LNCAP (cell line): ENCODE measurements around the gene LRRC66.

Experiments used
- TF ChIP-seq, protein P1 (sequence below): fragments of 450-650 bp; IDR thresholded peaks from 2 replicates; pipeline ENCODE4 v1.5.1; 2017; ENCODE audit warnings: mild to moderate bottlenecking

LRRC66 gene, protein sequence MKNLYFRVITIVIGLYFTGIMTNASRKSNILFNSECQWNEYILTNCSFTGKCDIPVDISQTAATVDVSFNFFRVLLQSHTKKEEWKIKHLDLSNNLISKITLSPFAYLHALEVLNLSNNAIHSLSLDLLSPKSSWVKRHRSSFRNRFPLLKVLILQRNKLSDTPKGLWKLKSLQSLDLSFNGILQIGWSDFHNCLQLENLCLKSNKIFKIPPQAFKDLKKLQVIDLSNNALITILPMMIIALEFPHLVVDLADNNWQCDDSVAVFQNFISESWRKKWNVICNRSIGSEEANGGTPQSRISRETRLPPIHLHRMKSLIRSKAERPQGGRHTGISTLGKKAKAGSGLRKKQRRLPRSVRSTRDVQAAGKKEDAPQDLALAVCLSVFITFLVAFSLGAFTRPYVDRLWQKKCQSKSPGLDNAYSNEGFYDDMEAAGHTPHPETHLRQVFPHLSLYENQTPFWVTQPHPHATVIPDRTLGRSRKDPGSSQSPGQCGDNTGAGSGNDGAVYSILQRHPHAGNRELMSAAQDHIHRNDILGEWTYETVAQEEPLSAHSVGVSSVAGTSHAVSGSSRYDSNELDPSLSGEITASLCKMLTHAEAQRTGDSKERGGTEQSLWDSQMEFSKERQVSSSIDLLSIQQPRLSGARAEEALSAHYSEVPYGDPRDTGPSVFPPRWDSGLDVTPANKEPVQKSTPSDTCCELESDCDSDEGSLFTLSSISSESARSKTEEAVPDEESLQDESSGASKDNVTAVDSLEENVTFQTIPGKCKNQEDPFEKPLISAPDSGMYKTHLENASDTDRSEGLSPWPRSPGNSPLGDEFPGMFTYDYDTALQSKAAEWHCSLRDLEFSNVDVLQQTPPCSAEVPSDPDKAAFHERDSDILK

DNA sequence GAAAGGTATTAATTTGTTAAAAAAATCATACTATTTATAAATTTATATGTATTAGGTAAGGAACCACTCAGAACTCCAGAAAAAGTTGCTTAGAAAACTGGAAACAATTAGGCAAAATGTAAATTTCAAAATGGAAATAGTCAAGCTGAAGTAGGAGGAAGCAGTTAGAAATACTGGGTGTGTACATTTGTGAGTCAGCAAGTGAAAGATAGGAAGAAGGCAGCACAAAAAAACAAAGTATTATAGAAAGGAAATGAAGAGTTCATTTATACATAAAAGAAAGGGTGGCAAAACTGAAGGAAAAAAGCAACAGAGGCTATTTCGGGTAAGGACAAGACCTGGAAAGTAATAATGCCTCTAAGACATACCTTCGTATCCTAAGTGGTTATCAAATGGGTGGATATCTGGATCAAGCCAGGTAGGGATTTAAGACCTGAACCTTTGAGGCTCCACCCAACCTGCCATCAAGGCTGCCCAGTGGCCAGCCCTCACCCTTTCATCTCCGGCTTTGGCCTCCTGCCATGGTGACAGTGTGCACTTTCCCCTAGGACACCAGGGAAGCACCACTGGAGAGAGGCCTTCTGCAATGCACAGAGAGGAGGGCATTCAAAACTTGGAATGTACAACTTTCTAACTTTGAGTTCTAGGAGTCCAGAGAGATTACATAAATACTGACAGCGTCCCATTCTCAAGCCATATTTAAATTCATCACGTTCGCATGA, at the start of gene LRRC66:
Gene LRRC66 (minus strand): TSS at position 428 of the 722 bp plus-strand sequence. CDS start 2,750 bp downstream, outside the sequence.
- TF ChIP-seq, protein P1, sequence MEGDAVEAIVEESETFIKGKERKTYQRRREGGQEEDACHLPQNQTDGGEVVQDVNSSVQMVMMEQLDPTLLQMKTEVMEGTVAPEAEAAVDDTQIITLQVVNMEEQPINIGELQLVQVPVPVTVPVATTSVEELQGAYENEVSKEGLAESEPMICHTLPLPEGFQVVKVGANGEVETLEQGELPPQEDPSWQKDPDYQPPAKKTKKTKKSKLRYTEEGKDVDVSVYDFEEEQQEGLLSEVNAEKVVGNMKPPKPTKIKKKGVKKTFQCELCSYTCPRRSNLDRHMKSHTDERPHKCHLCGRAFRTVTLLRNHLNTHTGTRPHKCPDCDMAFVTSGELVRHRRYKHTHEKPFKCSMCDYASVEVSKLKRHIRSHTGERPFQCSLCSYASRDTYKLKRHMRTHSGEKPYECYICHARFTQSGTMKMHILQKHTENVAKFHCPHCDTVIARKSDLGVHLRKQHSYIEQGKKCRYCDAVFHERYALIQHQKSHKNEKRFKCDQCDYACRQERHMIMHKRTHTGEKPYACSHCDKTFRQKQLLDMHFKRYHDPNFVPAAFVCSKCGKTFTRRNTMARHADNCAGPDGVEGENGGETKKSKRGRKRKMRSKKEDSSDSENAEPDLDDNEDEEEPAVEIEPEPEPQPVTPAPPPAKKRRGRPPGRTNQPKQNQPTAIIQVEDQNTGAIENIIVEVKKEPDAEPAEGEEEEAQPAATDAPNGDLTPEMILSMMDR, result no peak

DNA sequence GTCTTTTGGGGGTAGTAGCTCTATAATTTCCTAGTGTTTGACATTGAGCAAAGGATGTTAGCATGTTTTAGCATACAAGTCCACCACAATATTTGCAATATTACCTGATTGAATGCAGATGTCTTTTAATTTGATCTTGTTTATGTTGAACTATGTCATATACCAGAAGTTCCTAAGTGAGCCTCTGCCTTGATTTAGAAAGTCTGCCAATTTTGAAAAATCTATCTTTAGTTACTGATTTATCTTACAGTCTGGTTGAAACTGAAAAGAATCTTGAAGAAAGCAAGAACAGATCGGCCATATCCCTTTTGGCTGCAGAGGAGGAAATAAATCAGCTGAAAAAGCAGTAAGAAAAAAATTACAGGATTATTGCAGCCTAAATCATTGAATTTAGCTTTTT, 49.4 kb upstream of the LRRC66 start:
- TF ChIP-seq, protein P1, result no peak

DNA sequence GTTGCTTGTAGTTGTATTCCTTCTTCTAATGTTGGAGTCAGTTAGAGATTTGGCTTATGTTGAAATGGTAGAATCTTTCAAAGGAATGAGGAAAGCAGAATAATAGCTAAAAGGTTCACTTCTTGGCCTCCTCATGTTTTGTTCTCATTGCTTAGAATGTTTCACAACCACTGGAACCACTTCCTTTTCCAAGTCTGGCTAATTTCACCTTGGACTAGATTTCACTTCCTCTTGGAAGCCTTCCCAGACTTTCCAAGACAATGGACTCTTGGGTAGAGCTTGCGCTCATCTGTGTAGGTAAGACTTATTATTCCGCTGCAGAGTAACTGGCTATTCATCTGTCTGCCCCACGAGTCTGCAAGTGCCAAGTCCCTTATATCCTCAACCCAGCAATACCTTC, 39.2 kb upstream of the LRRC66 start:
- TF ChIP-seq, protein P1, result no peak

DNA sequence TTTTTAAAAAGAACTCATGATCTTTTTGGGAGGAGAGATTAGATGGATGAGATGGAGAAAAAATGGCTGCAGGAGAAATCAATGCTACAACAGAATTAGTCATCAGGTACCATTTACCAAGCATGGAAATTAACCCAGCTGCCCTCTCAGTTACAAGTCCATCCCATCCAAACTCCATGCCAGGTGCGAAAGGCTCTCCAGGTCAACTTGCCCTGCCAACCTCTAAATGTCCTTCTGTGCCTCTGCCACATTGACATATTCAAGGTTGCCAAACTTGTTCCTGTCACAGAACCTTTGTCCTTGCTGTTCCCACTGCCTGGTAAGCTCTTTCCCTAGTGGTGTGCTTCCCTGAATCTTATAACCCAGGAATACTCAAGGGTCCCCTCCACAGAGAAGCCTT, 38.1 kb upstream of the LRRC66 start:
- TF ChIP-seq, protein P1, result no peak

DNA sequence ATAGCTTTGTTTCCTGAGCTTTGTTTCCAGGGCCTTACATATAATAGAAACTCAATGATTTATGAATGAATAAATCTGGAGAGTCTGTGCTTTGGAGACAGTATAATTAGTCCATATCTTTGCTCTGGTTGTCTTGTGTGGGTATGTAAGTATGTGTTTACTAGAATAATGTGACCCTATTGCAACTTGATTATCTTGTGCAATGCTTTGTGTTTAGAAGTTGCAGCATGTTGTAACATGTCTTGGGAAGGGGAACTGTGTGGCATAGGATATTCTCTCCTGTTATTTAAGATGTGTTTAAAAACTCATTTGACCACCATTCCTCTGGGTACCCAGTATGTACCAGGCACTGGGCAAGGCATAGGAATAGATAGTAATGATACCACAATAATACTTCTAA, 37.0 kb upstream of the LRRC66 start:
- TF ChIP-seq, protein P1, result no peak

DNA sequence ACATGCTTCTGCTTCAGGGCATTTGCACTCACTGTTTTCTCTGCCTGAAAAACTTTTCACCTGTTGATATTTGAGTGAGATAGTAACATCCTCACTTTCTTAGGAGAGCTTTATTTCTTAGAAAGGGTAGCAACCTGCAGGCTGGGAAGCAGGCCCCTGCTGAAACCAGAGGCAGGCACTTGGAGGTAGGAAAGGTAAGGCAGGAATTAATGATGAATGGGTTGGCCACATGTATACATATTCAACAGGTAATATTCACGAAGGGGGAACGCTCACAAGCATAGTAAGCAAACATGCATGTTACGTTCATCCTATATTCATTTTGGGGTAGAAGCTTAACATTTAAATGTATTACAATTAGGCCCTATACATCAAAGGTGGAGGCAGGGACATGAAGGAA, 34.1 kb upstream of the LRRC66 start:
- TF ChIP-seq, protein P1, result no peak

DNA sequence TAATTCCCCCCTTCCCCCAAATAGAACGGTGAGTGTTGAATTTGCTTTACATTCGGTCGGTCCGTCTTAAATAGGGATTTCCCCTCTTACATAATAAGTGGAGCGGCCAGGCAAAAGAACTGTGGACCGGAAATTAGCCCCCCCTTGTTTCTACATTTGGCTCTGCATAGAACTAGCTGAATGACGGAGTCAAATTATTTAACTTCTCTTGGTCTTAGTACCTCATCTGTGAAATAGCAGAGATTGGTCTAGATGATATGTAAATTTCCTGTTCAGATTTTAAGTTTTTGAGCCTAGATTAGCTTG, 32.3 kb upstream of the LRRC66 start:
- TF ChIP-seq, protein P1, result no peak
